DND-41 (cell line): ENCODE measurements around the gene VPREB3.

ENCODE experiments used
- EZH2 ChIP-seq: IDR thresholded peaks from 3 replicates; pipeline ENCODE4 v1.6.1; 2012; ENCODE audit warnings: borderline replicate concordance, low read depth, mild to moderate bottlenecking, moderate library complexity, low read length, inconsistent platforms; ENCODE audit not compliant: severe bottlenecking
- TF ChIP-seq, protein P1 (sequence below): IDR thresholded peaks from 2 replicates; pipeline ENCODE4 v1.5.1; 2012; ENCODE audit warnings: borderline replicate concordance, low read length, moderate library complexity, mild to moderate bottlenecking; ENCODE audit not compliant: poor library complexity, severe bottlenecking; ENCODE audit errors: extremely low read depth

DNA sequence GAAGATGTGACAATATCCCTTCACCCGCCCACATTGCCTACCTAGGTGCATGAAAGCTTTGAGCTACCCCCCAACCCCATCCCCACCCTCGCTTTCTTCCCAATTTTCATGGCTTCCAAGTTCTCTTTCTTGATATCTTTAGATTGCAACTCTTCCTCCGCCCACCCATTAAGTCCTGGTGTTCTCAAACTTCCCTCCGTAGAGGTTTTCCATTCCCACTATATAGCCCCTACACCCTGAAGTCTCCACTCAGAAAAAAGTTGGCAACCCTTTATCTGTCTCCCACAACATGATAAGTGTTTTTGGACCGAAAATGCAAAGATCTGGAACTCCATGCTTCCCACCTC, 3.9 kb downstream of the VPREB3 start:
- TF ChIP-seq, protein P1, sequence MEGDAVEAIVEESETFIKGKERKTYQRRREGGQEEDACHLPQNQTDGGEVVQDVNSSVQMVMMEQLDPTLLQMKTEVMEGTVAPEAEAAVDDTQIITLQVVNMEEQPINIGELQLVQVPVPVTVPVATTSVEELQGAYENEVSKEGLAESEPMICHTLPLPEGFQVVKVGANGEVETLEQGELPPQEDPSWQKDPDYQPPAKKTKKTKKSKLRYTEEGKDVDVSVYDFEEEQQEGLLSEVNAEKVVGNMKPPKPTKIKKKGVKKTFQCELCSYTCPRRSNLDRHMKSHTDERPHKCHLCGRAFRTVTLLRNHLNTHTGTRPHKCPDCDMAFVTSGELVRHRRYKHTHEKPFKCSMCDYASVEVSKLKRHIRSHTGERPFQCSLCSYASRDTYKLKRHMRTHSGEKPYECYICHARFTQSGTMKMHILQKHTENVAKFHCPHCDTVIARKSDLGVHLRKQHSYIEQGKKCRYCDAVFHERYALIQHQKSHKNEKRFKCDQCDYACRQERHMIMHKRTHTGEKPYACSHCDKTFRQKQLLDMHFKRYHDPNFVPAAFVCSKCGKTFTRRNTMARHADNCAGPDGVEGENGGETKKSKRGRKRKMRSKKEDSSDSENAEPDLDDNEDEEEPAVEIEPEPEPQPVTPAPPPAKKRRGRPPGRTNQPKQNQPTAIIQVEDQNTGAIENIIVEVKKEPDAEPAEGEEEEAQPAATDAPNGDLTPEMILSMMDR = no peak
- TF ChIP-seq EZH2 = no peak
